ENCODE measurements around the gene GPATCH4.

GRCh38 chr1:156586892-156587477 is 14.3 kb downstream of the GPATCH4 start:
- TF ChIP-seq, protein P1, sequence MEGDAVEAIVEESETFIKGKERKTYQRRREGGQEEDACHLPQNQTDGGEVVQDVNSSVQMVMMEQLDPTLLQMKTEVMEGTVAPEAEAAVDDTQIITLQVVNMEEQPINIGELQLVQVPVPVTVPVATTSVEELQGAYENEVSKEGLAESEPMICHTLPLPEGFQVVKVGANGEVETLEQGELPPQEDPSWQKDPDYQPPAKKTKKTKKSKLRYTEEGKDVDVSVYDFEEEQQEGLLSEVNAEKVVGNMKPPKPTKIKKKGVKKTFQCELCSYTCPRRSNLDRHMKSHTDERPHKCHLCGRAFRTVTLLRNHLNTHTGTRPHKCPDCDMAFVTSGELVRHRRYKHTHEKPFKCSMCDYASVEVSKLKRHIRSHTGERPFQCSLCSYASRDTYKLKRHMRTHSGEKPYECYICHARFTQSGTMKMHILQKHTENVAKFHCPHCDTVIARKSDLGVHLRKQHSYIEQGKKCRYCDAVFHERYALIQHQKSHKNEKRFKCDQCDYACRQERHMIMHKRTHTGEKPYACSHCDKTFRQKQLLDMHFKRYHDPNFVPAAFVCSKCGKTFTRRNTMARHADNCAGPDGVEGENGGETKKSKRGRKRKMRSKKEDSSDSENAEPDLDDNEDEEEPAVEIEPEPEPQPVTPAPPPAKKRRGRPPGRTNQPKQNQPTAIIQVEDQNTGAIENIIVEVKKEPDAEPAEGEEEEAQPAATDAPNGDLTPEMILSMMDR (IDR thresholded peaks at IDR 0.05) = no peak
- no peak for TF ChIP-seq POLR2AphosphoS5 (IDR thresholded peaks at IDR 0.05; ENCODE audit: low read depth, low read length)

All from Panc1 (cell line).